Peyer's patch (tissue), 4 donors: ENCODE results near the gene ROBO2.

Source experiments
- POLR2A ChIP-seq, 2 donors: fragments of 450-650 bp; IDR thresholded peaks; one replicate each; pipeline ENCODE4 v1.5.1; 2017; ENCODE audit warnings: antibody characterized with exemption in 2 of 2, mild to moderate bottlenecking in 2 of 2, moderate library complexity in 2 of 2
- TF ChIP-seq, protein P1 (sequence below), 6 experiments: fragments of 450-650 bp in 4 of 6; fragments of 200-600 bp in 2 of 6; sonication (generic) in 1 of 6; IDR thresholded peaks; one replicate each; pipeline ENCODE4 v1.5.1; 2017 to 2019; ENCODE audit warnings: antibody characterized with exemption in 6 of 6, mild to moderate bottlenecking in 3 of 6, moderate library complexity in 1 of 6

DNA sequence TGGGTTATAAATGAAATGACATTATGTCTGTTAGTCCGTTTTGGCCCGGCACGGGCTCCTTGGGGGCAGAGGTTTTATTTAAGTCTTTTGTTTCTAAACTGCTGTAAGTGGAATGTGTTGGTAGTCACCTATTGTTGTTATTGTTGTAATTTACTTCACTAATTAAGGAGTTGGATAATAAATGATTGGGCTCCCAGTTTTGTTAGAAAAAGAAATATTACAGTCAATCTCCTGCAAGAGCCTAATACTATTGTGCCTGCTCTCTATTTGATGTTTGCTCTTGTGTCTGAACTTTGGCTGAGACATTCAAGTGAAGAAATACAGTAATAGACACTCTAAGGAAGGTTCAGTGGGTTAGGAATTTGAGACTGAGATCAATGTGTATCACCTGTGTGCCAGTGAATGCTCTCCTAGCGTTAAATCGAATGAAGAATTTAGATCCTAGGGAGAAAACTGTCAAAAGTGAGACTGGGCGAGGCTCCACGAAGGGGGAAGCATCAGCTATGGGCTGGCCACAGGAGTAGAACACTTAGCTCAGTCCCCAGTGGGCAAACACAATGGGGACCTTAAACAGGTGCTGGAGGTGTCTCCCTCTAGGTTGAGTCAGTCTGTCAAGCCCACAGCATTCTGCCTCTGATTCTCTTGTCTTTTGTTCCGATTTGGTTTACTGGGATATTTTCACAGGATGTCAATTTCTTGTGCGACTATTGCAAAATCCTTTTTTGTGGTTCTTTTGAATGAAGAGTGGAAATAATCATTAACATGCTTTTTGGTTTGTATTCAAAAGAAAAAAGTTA, 1.2 kb downstream of the ROBO2 start:
- TF ChIP-seq, protein P1, sequence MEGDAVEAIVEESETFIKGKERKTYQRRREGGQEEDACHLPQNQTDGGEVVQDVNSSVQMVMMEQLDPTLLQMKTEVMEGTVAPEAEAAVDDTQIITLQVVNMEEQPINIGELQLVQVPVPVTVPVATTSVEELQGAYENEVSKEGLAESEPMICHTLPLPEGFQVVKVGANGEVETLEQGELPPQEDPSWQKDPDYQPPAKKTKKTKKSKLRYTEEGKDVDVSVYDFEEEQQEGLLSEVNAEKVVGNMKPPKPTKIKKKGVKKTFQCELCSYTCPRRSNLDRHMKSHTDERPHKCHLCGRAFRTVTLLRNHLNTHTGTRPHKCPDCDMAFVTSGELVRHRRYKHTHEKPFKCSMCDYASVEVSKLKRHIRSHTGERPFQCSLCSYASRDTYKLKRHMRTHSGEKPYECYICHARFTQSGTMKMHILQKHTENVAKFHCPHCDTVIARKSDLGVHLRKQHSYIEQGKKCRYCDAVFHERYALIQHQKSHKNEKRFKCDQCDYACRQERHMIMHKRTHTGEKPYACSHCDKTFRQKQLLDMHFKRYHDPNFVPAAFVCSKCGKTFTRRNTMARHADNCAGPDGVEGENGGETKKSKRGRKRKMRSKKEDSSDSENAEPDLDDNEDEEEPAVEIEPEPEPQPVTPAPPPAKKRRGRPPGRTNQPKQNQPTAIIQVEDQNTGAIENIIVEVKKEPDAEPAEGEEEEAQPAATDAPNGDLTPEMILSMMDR (IDR thresholded peaks at IDR 0.05) = no peak
- TF ChIP-seq POLR2A (IDR thresholded peaks at IDR 0.05) = no peak
